T-helper 2 cell treated with Interferon-gamma antibody and Interleukin-4, amounts not matched to agents 100 ng/mL and 5 ng/mL, for 36 hours (primary cell): Measurements from ENCODE around the gene PKDCC. TPM values are rescaled to one million over a fixed set of nuclear protein-coding genes. Genes with fewer than 3 reads are reported as not detected.

Experiments used
- intact Hi-C: fragments of 100-400 bp; cut with micrococcal nuclease; formaldehyde crosslinking; loops from one replicate; pipeline ENCODE4 v1.15.1; 2023
- total RNA-seq: library from RNA; stranded (reverse); gene quantifications from 2 replicates; pipeline ENCODE4 v1.2.3, GENCODE V29; 2022

PKDCC gene
- total RNA-seq, 1 donor from 2014 or later = 0.16 TPM

- intact Hi-C loops = loop anchor here (1.0 kb wide), 2 partner anchors 217 to 246 kb away; no protein-coding TSS in a partner anchor
Measured at GRCh38 chr2:42086500-42086953, 38.7 kb downstream of the PKDCC start.

DNA sequence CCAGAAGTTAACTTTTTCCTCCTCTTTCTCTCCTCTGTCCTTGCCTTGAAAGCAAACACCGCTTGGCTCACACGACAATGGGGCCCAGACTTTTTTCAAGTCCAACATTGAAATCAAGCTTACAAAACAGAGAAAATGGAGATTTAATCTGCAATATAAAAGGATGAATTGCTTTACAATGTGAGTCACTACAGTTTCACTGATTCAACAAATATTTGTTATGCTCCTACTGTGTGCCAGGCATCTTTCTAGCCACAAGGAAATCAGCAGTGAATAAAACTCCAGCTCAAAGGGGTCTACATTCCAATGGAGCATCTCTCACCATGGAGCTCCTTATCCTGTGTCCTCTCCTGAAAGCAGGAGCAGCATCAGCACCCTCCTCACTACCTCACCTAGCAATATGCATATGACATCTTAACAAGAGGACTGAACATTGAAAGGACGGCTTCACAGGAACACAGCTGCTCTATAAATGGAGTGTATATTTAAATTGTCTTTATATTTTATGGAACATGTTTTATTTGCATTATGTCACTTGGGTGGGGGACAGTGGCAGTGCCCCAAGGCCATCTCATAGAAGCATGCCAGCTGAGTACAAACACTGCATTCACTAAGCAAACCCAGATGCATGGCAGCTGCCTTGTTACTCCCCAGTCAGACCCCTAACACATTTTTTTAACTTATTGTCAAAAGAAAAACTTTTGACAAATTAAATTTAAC is 39.5 kb downstream of the PKDCC start:
- intact Hi-C loops = no loop called here

DNA sequence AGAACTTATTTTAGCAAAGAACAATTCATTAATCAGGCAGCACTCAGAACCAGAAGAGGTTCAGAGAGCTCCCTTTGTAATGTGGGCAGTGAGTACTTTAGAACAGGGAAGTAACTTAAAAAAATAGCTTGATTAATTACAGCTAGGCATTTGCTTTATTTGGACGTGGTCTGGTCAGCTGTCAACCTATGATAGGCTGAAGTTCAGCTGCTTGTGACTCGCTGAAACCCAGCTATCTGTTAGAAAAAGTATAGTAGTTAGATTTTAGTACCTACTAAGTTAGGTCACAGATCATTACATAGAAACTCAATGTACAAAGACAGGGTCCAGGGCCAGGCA is 40.0 kb downstream of the PKDCC start:
- intact Hi-C loops = no loop called here

DNA sequence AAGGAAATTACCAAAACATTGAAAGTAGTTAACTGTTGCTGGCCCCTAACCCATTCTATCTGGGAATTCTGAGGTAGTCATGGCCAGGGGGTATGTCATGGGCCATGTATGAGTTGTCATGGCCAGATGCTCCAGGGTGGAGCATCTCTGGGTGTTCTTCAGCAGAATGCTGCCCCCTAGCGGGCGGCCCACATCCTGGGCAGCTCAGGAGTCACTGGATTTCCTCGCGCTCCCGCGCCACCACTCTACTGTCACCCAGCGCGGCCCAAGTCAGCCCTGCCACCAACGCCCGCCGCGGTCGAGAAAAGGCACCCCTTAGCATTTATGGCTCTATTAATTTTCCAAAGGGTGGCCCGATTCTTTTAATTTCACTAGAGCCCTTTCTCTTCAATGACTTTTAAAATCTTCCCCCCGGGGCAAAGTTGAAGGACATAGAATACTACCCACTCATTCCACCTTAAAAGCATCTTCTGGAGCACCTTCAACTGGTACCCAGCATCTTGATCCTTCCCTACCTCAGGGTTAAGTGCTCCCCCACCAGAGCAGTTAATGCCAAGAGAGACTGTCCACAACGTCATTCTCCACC is 41.6 kb downstream of the PKDCC start:
- intact Hi-C loops = no loop called here

GRCh38 chr2:42090216-42090615 is 42.4 kb downstream of the PKDCC start:
- intact Hi-C loops = no loop called here

DNA sequence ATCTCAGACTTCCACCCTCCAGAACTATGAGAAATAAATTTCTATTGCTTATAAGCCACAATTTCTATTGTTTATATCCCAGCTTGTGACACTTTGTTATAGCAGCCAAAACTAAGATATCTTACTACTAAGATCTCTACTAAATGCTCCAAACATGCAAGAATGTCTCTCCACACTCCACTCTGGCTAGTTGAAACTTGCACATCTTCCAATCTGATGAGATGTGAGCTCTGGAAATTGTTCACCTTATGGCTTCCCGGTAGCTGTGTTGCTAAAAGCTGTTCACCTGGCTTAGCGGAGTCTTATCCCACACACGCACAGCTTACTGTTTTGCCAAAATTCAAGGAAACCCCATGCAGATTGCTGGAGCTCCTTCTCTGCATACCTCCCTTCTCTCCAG is 43.9 kb downstream of the PKDCC start:
- intact Hi-C loops = no loop called here

DNA sequence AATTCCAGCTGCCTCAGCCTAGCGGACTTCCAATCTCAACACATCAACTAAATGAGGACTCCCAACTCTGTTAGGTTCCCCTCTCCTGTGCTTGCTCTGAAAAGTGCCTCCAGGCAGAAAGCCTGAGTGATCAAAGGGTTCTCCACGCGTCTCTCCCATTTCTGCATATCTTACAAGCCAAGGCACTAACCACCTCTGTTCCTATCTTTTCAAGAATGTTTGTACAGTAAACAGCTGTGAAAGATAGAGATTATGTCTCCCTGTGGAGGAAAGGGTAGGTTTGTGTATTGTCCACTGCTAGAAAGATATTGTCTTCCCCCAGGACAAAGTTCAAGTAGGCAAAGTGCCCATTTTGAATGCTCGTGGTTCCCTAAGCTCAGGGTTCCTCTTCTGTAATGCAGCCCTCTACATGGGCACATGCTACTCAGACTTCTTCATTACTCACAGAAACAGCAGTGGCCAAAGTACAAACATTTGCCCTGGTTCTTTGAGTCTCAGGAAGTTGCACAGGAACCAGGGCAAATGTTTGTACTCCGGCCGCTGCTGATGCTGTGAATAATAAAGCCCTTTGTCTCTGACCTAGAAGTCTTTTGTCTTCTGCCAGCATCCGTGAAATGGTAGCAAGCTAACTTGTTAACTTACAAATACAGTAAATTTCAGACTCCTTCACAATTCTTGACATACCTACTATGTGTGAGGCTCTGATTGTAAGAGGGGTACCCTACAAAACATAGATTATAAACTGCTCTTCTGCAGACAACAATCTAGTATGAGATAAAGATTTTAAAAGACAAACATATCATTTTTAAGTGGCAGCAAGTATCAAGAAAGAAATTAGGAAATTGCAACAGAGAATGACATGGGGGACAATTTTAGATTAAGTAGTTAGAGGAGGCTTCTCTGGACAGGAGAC is 44.5 kb downstream of the PKDCC start:
- intact Hi-C loops = no loop called here

DNA sequence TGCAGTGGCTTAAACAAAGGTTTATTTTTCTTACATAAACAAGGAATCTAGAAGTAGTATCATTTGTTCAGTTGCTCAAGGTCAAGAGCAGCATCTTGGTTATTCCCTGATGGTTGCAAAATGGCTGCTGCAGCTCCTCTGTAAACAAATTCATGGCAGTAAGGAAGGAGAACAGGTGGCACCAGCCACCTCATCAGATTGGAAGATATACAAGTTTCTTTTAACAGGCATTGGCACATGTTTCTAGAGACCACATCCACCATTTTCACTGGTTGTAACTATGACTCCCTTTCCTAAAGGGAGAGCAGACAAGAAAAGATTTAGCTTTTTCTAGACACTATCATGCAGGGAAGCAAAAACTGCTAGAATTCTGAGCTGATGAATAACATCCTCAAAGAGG is 46.3 kb downstream of the PKDCC start:
- intact Hi-C loops = no loop called here

DNA sequence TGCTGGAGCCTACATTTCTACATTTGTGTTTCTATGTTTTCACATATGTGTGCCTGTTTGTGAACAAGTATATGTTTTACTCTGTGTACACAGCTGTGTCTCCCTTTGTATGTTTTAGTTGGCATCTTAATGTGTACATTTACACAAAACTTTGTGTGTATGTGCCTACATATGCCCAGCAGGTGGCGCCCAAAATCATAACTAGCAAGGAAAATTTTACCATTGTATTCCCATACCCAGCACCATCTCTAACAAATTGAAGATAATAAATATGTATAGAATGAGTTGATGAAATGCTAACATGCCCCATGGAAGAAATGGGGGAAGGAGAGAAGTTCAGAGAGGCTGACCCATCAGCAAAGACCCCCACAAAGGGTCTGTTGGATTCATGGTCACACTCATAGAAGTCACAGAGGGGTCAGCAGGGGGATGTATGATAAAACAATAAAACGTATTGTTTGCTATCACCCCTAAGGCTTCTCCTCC is 48.1 kb downstream of the PKDCC start:
- intact Hi-C loops = loop anchor here (1.0 to 2.0 kb wide), 4 partner anchors 100 to 265 kb away; partner anchors contain the start of gene COX7A2L

GRCh38 chr2:42096869-42097591 is 49.2 kb downstream of the PKDCC start:
- intact Hi-C loops = loop anchor here (1.0 to 2.0 kb wide), 4 partner anchors 99 to 264 kb away; partner anchors contain the start of gene COX7A2L

GRCh38 chr2:42098571-42099437 is 51.0 kb downstream of the PKDCC start:
- intact Hi-C loops = no loop called here

- intact Hi-C loops = loop anchor here (10.0 kb wide), 2 partner anchors 395 to 715 kb away; partner anchors contain the start of gene KCNG3
Measured at GRCh38 chr2:42099438-42100173, 51.8 kb downstream of the PKDCC start.

DNA sequence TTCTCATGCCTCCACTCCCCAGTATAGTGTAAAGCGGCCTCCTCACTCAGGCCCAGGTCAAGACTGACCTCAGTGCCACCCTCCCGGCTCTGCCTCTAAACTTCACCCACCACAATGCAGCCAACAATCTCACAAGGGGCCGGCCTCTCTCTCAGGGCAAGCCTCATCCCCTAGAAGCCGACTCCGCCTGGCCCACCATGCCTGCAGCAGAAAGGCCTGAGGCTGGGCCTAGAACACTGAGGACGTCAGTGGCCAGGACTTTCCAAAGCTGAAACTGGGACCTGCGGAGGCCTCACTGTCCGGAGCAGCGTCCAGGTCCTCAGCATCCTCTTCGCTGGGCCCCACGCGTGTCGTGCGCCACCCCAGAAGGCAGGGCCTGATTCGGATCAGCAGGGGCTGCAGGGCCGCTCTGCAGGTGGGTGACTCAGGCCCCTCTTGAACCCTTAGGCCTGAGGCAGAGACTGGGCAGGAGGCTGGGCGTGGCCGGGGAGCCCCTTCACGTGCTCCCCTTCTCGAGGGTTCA is 52.9 kb downstream of the PKDCC start:
- intact Hi-C loops = loop anchor here (10.0 kb wide), 2 partner anchors 394 to 714 kb away; partner anchors contain the start of gene KCNG3

- intact Hi-C loops = loop anchor here (1.0 to 10.0 kb wide), 4 partner anchors 32 to 713 kb away; partner anchors contain the start of genes EML4 and KCNG3
Measured at GRCh38 chr2:42101206-42102023, 53.6 kb downstream of the PKDCC start.

GRCh38 chr2:42102024-42102590 is 54.3 kb downstream of the PKDCC start:
- intact Hi-C loops = loop anchor here (1.0 to 10.0 kb wide), 4 partner anchors 31 to 713 kb away; partner anchors contain the start of genes EML4 and KCNG3

GRCh38 chr2:42102591-42103450 is 55.0 kb downstream of the PKDCC start:
- intact Hi-C loops = loop anchor here (1.0 to 10.0 kb wide), 4 partner anchors 30 to 712 kb away; partner anchors contain the start of genes EML4 and KCNG3
